Lung (tissue), 12 donors: Measurements from ENCODE around the gene NOP56. TPM values are rescaled to one million over a fixed set of nuclear protein-coding genes. Genes with fewer than 3 reads are reported as not detected.

Source experiments
- ATAC-seq: fragments of 200-7000 bp; cut with Tn5 transposase; one replicate; pipeline ENCODE4 v1.9.1; 2020; ENCODE audit warnings: moderate number of reproducible peaks; ENCODE audit not compliant: insufficient read depth, low FRiP score
- DNase-seq, 3 donors: peaks; one replicate each; pipeline ENCODE4 v3.0.0-alpha.2; 2013 to 2017
- H3K27ac ChIP-seq, 2 donors: one replicate each; pipeline ENCODE4 v1.5.1; 2013; ENCODE audit warnings: mild to moderate bottlenecking in 2 of 2, moderate library complexity in 2 of 2, control low read depth in 1 of 2, inconsistent platforms in 1 of 2, low read depth in 1 of 2, low read length in 1 of 2
- H3K27me3 ChIP-seq, 3 donors: one replicate each; pipeline ENCODE4 v1.5.1; 2013; ENCODE audit warnings: low read length in 2 of 3; ENCODE audit not compliant: control insufficient read depth in 3 of 3, insufficient read depth in 3 of 3
- H3K36me3 ChIP-seq, 4 donors: one replicate each; pipeline ENCODE4 v1.5.1; 2013; ENCODE audit warnings: low read length in 4 of 4, mild to moderate bottlenecking in 1 of 4, moderate library complexity in 1 of 4; ENCODE audit not compliant: control insufficient read depth in 4 of 4, insufficient read depth in 4 of 4
- H3K4me1 ChIP-seq, 5 donors: one replicate each; pipeline ENCODE4 v1.5.1; 2013; ENCODE audit warnings: low read length in 5 of 5, mild to moderate bottlenecking in 2 of 5, moderate library complexity in 1 of 5; ENCODE audit not compliant: control insufficient read depth in 5 of 5, insufficient read depth in 5 of 5
- H3K4me3 ChIP-seq: one replicate; pipeline ENCODE4 v1.5.1; 2013; ENCODE audit warnings: mild to moderate bottlenecking, control low read depth, moderate library complexity
- H3K9ac ChIP-seq, 2 donors: one replicate each; pipeline ENCODE4 v1.5.1; 2013; ENCODE audit warnings: low read length in 2 of 2, control low read depth in 1 of 2; ENCODE audit not compliant: insufficient read depth in 1 of 2
- H3K9me3 ChIP-seq, 4 donors: one replicate each; pipeline ENCODE4 v1.5.1; 2013; ENCODE audit warnings: low read length in 3 of 4, mild to moderate bottlenecking in 1 of 4, moderate library complexity in 1 of 4; ENCODE audit not compliant: control insufficient read depth in 4 of 4, insufficient read depth in 3 of 4
- WGBS, 2 donors: extraction: QIAGEN DNeasy Blood & Tissue Kit; methylation state at CpG; one replicate each; pipeline ENCODE4 v1.1.7; 2013; 5-methylcytosine and 5-hydroxymethylcytosine counted together
- polyA plus RNA-seq, 2 donors: library from polyadenylated mRNA; stranded (reverse); fragments of 200-250 nt; gene quantifications; one replicate each; pipeline ENCODE4 v1.2.1, GENCODE V29; 2013
- total RNA-seq, 2 donors: library from RNA; depleted of rRNA in 1 of 2; stranded (reverse); fragments of >200 nt in 1 of 2; gene quantifications; one replicate each; pipeline ENCODE4 v1.2.1, GENCODE V29; 2014 to 2021
- TF ChIP-seq, protein P1 (sequence below): IDR thresholded peaks from 2 replicates; pipeline ENCODE4 v1.5.1; 2012; ENCODE audit warnings: mild to moderate bottlenecking; ENCODE audit errors: control extremely low read depth, extremely low read depth
- donor health status: control.
- donor health status: control.
- donor health status: Bipolar disorder and iron deficiency.
- donor health status: healthy.
- donor health status: DM: yes; HTN: yes; CAD: no.

Gene NOP56
- total and polyA plus RNA-seq, 4 donors: 73.3 to 138 (median 112) TPM

- Histone ChIP-seq H3K36me3 (no peaks in the 10 kb centered on the region), H3K9me3 (peaks cover 0 to 2% (median 0%) of the 10 kb centered on the region in 4 donors), H3K4me1 (peaks cover 0 to 34% (median 6%) of the 10 kb centered on the region in 5 donors), H3K27ac (no peak overlapping the region), H3K4me3 (no peak overlapping the region), H3K9ac (no peak overlapping the region), H3K27me3 (peaks cover 0 to 21% (median 3%) of the 10 kb centered on the region in 3 donors)
- 87 to 89% methylated on average over 4 of the region's 4 CpGs for WGBS, 2 donors
- TF ChIP-seq, protein P1, sequence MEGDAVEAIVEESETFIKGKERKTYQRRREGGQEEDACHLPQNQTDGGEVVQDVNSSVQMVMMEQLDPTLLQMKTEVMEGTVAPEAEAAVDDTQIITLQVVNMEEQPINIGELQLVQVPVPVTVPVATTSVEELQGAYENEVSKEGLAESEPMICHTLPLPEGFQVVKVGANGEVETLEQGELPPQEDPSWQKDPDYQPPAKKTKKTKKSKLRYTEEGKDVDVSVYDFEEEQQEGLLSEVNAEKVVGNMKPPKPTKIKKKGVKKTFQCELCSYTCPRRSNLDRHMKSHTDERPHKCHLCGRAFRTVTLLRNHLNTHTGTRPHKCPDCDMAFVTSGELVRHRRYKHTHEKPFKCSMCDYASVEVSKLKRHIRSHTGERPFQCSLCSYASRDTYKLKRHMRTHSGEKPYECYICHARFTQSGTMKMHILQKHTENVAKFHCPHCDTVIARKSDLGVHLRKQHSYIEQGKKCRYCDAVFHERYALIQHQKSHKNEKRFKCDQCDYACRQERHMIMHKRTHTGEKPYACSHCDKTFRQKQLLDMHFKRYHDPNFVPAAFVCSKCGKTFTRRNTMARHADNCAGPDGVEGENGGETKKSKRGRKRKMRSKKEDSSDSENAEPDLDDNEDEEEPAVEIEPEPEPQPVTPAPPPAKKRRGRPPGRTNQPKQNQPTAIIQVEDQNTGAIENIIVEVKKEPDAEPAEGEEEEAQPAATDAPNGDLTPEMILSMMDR: no peak
- DNase-seq (no peak), ATAC-seq (no peak)
Observed at GRCh38 chr20:2698912-2699311, 46.5 kb downstream of the NOP56 start.

DNA sequence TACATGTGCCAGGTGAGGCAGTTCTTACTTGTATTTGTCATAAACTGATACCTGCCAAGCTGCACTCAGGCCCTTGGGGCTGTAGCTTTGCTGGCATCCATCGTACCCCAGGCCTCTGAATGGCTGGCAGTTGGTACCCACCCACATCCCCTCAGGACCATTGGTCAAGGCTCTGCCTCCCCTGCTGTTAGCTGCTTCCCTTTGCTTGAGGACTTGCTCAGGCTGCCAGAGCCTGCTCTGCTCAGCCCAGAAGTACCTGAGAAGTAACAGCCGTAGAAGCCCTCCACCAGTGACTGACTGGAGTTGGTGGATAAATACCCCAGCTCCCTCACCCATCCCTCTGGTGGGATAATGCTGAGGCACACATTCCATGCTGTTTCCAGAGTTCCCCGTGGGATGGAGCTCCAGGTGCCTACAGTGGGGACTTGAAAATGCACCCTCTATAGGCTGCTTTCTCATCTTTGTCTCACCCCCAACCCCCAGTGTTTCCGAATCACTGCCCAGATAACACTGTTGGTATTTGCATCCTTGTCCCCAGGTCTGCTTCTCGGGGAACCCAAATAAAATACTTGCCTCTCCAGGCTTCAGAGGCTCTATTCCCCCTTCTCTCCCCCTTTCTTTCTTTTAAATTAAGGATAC, 47.5 kb downstream of the NOP56 start:
- no peak overlapping the region for H3K4me3 ChIP-seq
- ATAC-seq (no peak), DNase-seq (no peak)
- H3K27ac ChIP-seq: no peak overlapping the region
- no peak overlapping the region for H3K9ac ChIP-seq
- H3K9me3 ChIP-seq: peaks cover 0 to 2% (median 0%) of the 10 kb centered on the region in 4 donors
- peaks cover 0 to 28% (median 6%) of the 10 kb centered on the region in 5 donors for H3K4me1 ChIP-seq
- no peaks in the 10 kb centered on the region for H3K36me3 ChIP-seq
- 79 to 87% methylated on average over 5 of the region's 5 CpGs for whole genome bisulfite sequencing, 2 donors
- TF ChIP-seq, protein P1: no peak
- peaks cover 0 to 13% (median 0%) of the 10 kb centered on the region in 3 donors for H3K27me3 ChIP-seq

DNA sequence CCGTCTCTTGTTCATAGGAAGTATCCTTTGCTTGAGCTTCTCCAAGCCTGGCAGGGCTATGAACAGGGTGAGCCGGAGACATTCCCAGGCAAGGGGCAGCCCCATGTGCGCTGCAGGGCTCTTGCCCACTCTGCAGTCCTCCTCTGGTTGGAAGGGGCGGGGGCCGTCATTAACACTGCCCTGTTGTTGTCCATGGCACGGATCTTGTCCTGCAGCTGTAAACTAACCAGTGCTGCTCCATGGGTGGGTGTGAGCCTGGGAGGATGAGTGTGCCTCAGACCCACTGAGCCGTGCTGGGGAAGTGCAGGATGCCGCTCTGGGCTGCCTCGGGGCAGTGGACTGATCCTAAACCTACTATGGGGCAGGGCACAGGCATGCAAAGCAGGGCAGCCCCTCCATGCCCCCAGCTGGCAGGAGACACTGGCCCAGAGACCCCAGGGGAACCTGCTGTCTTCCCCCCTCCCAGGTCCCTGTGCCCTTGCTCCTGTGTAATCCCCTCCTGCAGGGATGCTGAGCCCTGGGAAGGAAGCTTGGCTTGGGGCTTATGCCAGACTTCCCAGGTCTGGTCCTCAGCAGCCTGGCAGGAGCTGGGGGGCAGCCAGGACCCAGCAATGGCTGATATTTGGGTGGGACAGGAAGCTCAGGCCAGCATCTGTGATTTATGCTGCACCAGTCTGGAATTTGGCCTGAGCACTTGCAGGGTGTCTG, 48.6 kb downstream of the NOP56 start:
- peaks cover 0 to 2% (median 0%) of the 10 kb centered on the region in 4 donors for H3K9me3 ChIP-seq
- H3K27ac ChIP-seq: no peak overlapping the region
- H3K4me3 ChIP-seq: no peak overlapping the region
- H3K4me1 ChIP-seq: peaks cover 0 to 27% (median 6%) of the 10 kb centered on the region in 5 donors
- ATAC-seq: no peak
- WGBS, 2 donors: 73 to 85% methylated on average over 9 of the region's 9 CpGs
- H3K36me3 ChIP-seq: no peaks in the 10 kb centered on the region
- no peak overlapping the region for H3K9ac ChIP-seq
- H3K27me3 ChIP-seq: peaks cover 0 to 6% (median 0%) of the 10 kb centered on the region in 3 donors
- DNase-seq: no peak
- TF ChIP-seq, protein P1: no peak
